MM.1S (cell line): ENCODE data around the gene OXCT1.

Experiments used
- CTCF ChIP-seq: fragments of 300-600 bp; sonication (generic); IDR thresholded peaks from 2 replicates; pipeline ENCODE4 v1.5.1; 2016; ENCODE audit warnings: antibody characterized with exemption, low read length, mixed read lengths
- EZH2phosphoT487 ChIP-seq: fragments of 300-600 bp; sonication (generic); IDR thresholded peaks from 2 replicates; pipeline ENCODE4 v1.6.1; 2018; ENCODE audit warnings: antibody characterized with exemption, low read length

- no peak for TF ChIP-seq CTCF
- no peak for TF ChIP-seq EZH2phosphoT487
Observed at GRCh38 chr5:41776435-41776834, 93.8 kb downstream of the OXCT1 start.
